Bladder microvascular endothelial cell (primary cell): ENCODE results near the gene DAW1. TPM values are rescaled to one million over a fixed set of nuclear protein-coding genes. Genes with fewer than 3 reads are reported as not detected.

Experiments
- total RNA-seq: library from RNA; depleted of rRNA; stranded (reverse); fragments of >200 nt; gene quantifications from 2 replicates; pipeline ENCODE4 v1.2.3, GENCODE V29; 2014

DAW1 gene, protein sequence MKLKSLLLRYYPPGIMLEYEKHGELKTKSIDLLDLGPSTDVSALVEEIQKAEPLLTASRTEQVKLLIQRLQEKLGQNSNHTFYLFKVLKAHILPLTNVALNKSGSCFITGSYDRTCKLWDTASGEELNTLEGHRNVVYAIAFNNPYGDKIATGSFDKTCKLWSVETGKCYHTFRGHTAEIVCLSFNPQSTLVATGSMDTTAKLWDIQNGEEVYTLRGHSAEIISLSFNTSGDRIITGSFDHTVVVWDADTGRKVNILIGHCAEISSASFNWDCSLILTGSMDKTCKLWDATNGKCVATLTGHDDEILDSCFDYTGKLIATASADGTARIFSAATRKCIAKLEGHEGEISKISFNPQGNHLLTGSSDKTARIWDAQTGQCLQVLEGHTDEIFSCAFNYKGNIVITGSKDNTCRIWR
- total RNA-seq: under 0.01 TPM in 1 of 2 replicates, not detected in the other

GRCh38 chr2:227871375-227871791, at the start of gene DAW1:
Gene DAW1, plus strand, starts transcription at chr2:227871631. Its CDS starts 59 bp downstream, at chr2:227871690.

Other genes starting within 250 kb of the DAW1 start
- not detected in 2 replicates for gene SCYGR5, start 204.8 kb upstream of the DAW1 start, total RNA-seq
- gene SLC19A3, start 153.6 kb upstream of the DAW1 start, total RNA-seq: not detected in 2 replicates
- gene SCYGR6, start 146.9 kb upstream of the DAW1 start, total RNA-seq: not detected in 2 replicates
- gene SCYGR7, start 143.3 kb upstream of the DAW1 start, total RNA-seq: not detected in 2 replicates
- not detected in 2 replicates for gene SCYGR8, start 125.7 kb upstream of the DAW1 start, total RNA-seq
- gene CCL20, start 57.8 kb upstream of the DAW1 start, total RNA-seq: 0.49 and 5.5 TPM in 2 replicates